ENCODE results near the gene GRM8. TPM values are rescaled to one million over a fixed set of nuclear protein-coding genes. Genes with fewer than 3 reads are reported as not detected.
A peak's percentile ranks its signal among the peaks of the same experiment; 100 is the strongest.

The GRM8 gene
- total and polyA plus RNA-seq, 9 donors = 0.18 to 0.75 (median 0.26) TPM; not detected in 1

DNA sequence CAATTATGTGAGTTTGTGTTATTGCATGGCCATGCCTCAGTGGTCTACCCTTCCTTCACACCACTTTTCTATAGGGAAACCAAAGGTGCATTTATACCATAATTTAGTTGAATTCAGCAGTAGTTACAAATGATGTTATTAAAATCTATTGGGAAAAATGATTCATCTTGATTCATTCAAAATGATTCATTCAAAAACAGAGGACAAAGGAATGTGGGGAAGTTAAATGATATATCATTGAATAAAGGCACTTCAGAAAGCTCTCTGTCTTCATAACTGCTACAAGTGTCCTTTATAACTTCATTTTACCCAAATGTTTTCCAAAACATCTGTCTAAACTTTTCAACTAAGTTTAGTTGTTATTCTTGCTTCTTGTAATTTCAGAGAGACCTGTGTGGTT is 722.9 kb downstream of the GRM8 start:
- no peak for DNase-seq
- no peak overlapping the region for H3K27ac ChIP-seq (ENCODE audit: low read length)
- no peaks in the 10 kb centered on the region for H3K4me1 ChIP-seq (ENCODE audit: control insufficient read depth, insufficient read depth, low read length)
- no peak overlapping the region for H3K4me3 ChIP-seq (ENCODE audit: low read length)
- no peaks in the 10 kb centered on the region for H3K27me3 ChIP-seq (ENCODE audit: control insufficient read depth, insufficient read depth, low read length)
- H3K36me3 ChIP-seq (ENCODE audit: control insufficient read depth, insufficient read depth, low read length) = no peaks in the 10 kb centered on the region
- no peaks in the 10 kb centered on the region for H3K9me3 ChIP-seq (replicated peaks; ENCODE audit: control insufficient read depth, low read depth, low read length)

DNA sequence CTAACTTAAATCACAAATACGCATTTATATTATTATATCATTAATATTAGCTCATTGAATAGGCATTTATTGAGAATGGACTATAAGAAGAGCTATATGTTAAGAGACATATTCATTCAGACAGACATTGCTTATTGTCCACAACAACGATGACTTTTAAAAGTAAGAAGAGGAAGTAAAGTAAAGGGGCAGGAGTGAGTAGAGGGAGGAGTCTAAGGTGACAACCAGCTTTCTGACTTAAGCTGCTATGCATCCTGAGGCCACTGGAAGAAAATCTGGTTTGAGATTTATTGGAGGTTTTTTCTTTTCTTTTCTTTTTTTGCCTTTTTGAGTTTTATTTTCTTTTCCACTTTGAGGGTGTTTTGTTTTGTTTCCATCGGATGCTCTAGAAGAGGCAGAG is 723.5 kb downstream of the GRM8 start:
- Histone ChIP-seq H3K27me3 (ENCODE audit: control insufficient read depth, insufficient read depth, low read length) (no peaks in the 10 kb centered on the region), H3K36me3 (ENCODE audit: control insufficient read depth, insufficient read depth, low read length) (no peaks in the 10 kb centered on the region), H3K9me3 (replicated peaks; ENCODE audit: control insufficient read depth, low read depth, low read length) (no peaks in the 10 kb centered on the region), H3K4me1 (ENCODE audit: control insufficient read depth, insufficient read depth, low read length) (no peaks in the 10 kb centered on the region), H3K4me3 (ENCODE audit: low read length) (no peak overlapping the region), H3K27ac (ENCODE audit: low read length) (no peak overlapping the region)
- no peak for DNase-seq
- no CpG with 5 or more reads among the region's 3 CpGs for WGBS (ENCODE audit: insufficient coverage)

DNA sequence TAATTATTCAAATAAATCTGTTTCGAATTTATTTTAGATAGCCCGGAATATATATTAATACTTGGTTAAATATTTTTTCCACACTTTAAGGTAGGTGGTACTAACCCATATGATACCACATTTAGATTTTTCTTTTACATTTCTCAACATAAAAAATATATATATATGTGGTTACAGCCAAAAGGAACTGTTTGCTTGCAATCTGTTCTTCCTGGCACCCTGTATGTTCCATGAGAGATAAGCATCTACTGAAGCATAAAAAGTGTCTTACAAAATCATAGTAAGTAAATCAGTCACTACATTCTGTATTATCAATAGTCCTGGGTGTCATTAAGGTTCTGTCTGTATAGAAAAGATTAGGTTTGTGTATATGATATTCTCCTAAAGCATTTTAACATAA is 726.8 kb downstream of the GRM8 start:
- no peak for DNase-seq
- Histone ChIP-seq H3K27ac (ENCODE audit: low read length) (no peak overlapping the region), H3K36me3 (ENCODE audit: control insufficient read depth, insufficient read depth, low read length) (no peaks in the 10 kb centered on the region), H3K4me3 (ENCODE audit: low read length) (no peak overlapping the region), H3K9me3 (replicated peaks; ENCODE audit: control insufficient read depth, low read depth, low read length) (no peaks in the 10 kb centered on the region), H3K4me1 (ENCODE audit: control insufficient read depth, insufficient read depth, low read length) (no peaks in the 10 kb centered on the region), H3K27me3 (ENCODE audit: control insufficient read depth, insufficient read depth, low read length) (no peaks in the 10 kb centered on the region)
- WGBS (ENCODE audit: insufficient coverage) = no CpG with 5 or more reads among the region's 2 CpGs

DNA sequence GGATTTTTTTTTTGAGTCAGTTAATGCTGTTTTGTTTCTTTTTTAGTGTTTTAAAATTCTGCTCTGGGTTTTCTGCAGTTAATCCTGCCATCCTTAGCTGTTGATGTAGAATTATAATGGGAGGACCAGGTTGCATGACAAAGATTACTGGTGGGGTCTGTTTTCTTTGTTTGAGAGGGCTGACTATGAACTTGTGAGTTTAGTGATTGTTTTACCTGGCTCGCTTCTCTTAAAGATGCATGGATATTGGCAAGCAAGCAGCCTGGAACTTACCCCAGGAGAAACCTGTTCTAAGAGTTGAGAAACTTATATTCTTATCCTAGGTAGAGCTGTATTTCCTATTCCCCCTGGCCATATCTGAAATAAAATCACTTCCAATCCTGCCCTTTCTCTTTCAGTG is 727.8 kb downstream of the GRM8 start:
- no CpG with 5 or more reads among the region's 1 CpG for WGBS (ENCODE audit: insufficient coverage)
- Histone ChIP-seq H3K4me1 (ENCODE audit: control insufficient read depth, insufficient read depth, low read length) (no peaks in the 10 kb centered on the region), H3K4me3 (ENCODE audit: low read length) (no peak overlapping the region), H3K27ac (ENCODE audit: low read length) (no peak overlapping the region), H3K9me3 (replicated peaks; ENCODE audit: control insufficient read depth, low read depth, low read length) (no peaks in the 10 kb centered on the region), H3K36me3 (ENCODE audit: control insufficient read depth, insufficient read depth, low read length) (no peaks in the 10 kb centered on the region), H3K27me3 (ENCODE audit: control insufficient read depth, insufficient read depth, low read length) (no peaks in the 10 kb centered on the region)
- DNase-seq = no peak

DNA sequence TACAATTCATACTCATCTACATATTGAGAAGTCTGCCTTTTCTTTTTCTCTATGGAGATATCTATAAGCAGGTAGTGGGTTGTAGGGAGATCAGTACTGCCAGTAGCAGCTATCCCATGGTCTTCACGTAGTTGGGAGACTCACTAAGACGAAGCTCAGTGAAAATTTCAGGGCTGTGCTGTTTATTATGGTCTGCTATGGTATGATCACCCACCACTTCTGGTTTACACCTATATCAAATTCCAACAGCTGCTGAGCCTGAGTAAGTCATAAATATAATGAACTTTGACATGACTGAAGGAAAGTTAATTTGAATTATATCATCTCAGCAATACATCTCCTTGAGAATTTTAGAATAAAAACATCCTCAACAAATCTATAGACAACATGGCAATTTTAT is 741.7 kb downstream of the GRM8 start:
- H3K27ac ChIP-seq (ENCODE audit: low read length) = no peak overlapping the region
- no peaks in the 10 kb centered on the region for H3K27me3 ChIP-seq (ENCODE audit: control insufficient read depth, insufficient read depth, low read length)
- no peak for DNase-seq
- no peaks in the 10 kb centered on the region for H3K4me1 ChIP-seq (ENCODE audit: control insufficient read depth, insufficient read depth, low read length)
- H3K9me3 ChIP-seq (replicated peaks; ENCODE audit: control insufficient read depth, low read depth, low read length) = no peaks in the 10 kb centered on the region
- no peak overlapping the region for H3K4me3 ChIP-seq (ENCODE audit: low read length)
- no peaks in the 10 kb centered on the region for H3K36me3 ChIP-seq (ENCODE audit: control insufficient read depth, insufficient read depth, low read length)
- no CpG with 5 or more reads among the region's 2 CpGs for WGBS (ENCODE audit: insufficient coverage)

DNA sequence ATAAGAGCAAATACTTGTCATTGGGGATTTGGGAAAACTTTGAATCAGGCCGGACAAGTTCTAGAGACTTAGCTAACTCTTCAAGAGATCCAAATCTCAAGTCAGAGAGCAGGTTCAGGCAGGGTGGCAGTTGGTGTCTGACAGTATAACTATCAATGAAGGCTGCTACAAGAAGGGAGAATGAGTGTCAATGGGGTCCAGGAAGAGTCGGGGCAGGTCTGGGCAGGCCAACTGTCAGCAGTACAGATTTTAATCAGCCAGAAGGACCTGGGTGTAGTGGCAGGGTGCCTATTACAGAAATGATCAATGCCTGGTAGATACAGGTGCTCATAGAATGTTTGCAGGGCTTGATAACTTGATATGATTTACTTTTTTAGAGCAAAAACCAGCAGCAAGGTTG is 751.1 kb downstream of the GRM8 start:
- DNase-seq = no peak
- H3K27me3 ChIP-seq (ENCODE audit: control insufficient read depth, insufficient read depth, low read length) = no peaks in the 10 kb centered on the region
- no peaks in the 10 kb centered on the region for H3K36me3 ChIP-seq (ENCODE audit: control insufficient read depth, insufficient read depth, low read length)
- no peaks in the 10 kb centered on the region for H3K9me3 ChIP-seq (replicated peaks; ENCODE audit: control insufficient read depth, low read depth, low read length)
- no peak overlapping the region for H3K27ac ChIP-seq (ENCODE audit: low read length)
- no peak overlapping the region for H3K4me3 ChIP-seq (ENCODE audit: low read length)
- 90% methylated on average over 1 of the region's 2 CpGs for WGBS (ENCODE audit: insufficient coverage)
- no peaks in the 10 kb centered on the region for H3K4me1 ChIP-seq (ENCODE audit: control insufficient read depth, insufficient read depth, low read length)

DNA sequence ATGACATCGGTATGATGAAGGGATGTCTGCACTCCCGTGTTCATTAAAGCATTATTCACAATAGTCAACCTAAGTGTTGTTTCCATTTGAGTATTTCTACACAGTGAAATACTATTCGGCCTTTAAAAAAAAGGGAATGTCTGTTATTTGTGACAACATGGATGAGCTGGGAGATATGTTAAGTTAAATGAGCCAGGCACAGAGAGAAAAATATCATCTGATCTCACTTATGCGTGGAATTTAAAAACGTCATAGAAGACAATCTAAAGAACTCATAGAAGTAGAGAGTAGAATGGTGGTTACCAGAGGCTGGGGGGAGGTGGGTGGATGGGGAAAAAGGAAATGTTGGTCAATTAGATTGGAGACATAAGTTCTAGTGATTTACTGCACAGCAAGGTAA is 753.3 kb downstream of the GRM8 start:
- DNase-seq = no peak
- Histone ChIP-seq H3K27ac (ENCODE audit: low read length) (no peak overlapping the region), H3K9me3 (replicated peaks; ENCODE audit: control insufficient read depth, low read depth, low read length) (no peaks in the 10 kb centered on the region), H3K36me3 (ENCODE audit: control insufficient read depth, insufficient read depth, low read length) (no peaks in the 10 kb centered on the region), H3K27me3 (ENCODE audit: control insufficient read depth, insufficient read depth, low read length) (no peaks in the 10 kb centered on the region), H3K4me1 (ENCODE audit: control insufficient read depth, insufficient read depth, low read length) (no peaks in the 10 kb centered on the region), H3K4me3 (ENCODE audit: low read length) (no peak overlapping the region)
- WGBS (ENCODE audit: insufficient coverage) = 75% methylated on average over 2 of the region's 5 CpGs

DNA sequence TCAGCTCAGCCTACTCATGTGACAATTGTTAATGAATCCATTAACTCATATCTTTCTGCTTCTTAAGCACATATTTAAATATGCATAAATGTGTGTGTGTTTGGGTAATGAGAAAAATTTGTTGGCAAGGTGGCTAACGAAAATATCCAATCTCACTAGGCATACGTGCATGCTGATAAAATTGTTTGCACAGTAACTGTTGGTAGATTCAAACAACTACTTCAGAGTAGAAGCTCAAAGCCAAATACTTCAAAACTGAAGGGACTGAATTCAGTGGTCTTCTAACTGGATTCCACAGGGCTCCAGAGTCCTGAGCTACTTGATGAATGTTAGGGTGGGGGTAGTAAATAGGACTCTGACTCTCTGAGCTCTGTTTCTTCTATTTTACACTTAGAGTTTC is 757.0 kb downstream of the GRM8 start:
- no peak overlapping the region for H3K27ac ChIP-seq (ENCODE audit: low read length)
- no CpG with 5 or more reads among the region's 2 CpGs for WGBS (ENCODE audit: insufficient coverage)
- H3K4me3 ChIP-seq (ENCODE audit: low read length) = no peak overlapping the region
- H3K27me3 ChIP-seq (ENCODE audit: control insufficient read depth, insufficient read depth, low read length) = no peaks in the 10 kb centered on the region
- H3K4me1 ChIP-seq (ENCODE audit: control insufficient read depth, insufficient read depth, low read length) = no peaks in the 10 kb centered on the region
- no peaks in the 10 kb centered on the region for H3K36me3 ChIP-seq (ENCODE audit: control insufficient read depth, insufficient read depth, low read length)
- H3K9me3 ChIP-seq (replicated peaks; ENCODE audit: control insufficient read depth, low read depth, low read length) = no peaks in the 10 kb centered on the region
- DNase-seq = no peak

DNA sequence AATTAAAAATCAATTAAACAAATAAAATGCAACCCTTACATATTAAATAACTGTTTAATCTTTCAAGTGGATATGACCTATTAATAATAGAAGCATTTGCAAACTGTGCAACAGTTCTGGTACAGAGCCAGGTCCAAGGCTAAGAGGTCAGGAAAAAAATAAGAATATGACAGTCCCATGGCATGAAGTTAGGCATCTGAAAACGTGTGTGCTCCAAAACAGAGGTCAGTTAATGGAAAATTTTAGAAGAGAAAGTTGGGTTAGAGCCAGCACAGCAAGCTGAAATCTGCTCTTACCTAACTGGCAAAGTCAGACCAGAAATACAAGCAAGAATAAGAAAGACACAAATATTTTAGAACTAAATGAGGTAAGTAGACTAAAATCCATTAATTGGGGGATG is 757.7 kb downstream of the GRM8 start:
- Histone ChIP-seq H3K4me1 (ENCODE audit: control insufficient read depth, insufficient read depth, low read length) (no peaks in the 10 kb centered on the region), H3K4me3 (ENCODE audit: low read length) (no peak overlapping the region), H3K27me3 (ENCODE audit: control insufficient read depth, insufficient read depth, low read length) (no peaks in the 10 kb centered on the region), H3K9me3 (replicated peaks; ENCODE audit: control insufficient read depth, low read depth, low read length) (no peaks in the 10 kb centered on the region), H3K36me3 (ENCODE audit: control insufficient read depth, insufficient read depth, low read length) (no peaks in the 10 kb centered on the region), H3K27ac (ENCODE audit: low read length) (no peak overlapping the region)
- WGBS (ENCODE audit: insufficient coverage) = 13% methylated on average over 1 of the region's 1 CpG
- peak; percentile 7 for DNase-seq

DNA sequence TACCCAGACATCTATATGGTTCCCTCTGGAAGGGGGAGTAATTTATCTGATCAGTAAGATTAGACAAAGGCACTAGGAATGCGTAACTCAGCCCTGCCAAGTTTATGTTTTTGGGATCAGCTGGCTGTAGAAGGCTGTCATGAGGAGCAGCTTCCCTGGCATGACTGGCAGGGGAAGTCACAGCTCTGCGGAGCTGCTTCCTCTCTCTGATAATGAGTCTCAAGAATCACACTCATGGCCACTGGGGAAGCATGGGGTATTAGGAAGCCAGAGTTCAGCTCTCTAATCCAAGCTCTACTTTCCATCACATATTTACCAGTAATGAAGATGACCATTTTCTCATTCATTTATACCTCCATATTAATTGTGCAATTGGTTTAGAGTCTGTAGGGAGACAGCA is 758.9 kb downstream of the GRM8 start:
- no peaks in the 10 kb centered on the region for H3K4me1 ChIP-seq (ENCODE audit: control insufficient read depth, insufficient read depth, low read length)
- no CpG with 5 or more reads among the region's 2 CpGs for WGBS (ENCODE audit: insufficient coverage)
- no peak overlapping the region for H3K27ac ChIP-seq (ENCODE audit: low read length)
- no peak for DNase-seq
- no peaks in the 10 kb centered on the region for H3K9me3 ChIP-seq (replicated peaks; ENCODE audit: control insufficient read depth, low read depth, low read length)
- H3K4me3 ChIP-seq (ENCODE audit: low read length) = no peak overlapping the region
- no peaks in the 10 kb centered on the region for H3K27me3 ChIP-seq (ENCODE audit: control insufficient read depth, insufficient read depth, low read length)
- no peaks in the 10 kb centered on the region for H3K36me3 ChIP-seq (ENCODE audit: control insufficient read depth, insufficient read depth, low read length)

DNA sequence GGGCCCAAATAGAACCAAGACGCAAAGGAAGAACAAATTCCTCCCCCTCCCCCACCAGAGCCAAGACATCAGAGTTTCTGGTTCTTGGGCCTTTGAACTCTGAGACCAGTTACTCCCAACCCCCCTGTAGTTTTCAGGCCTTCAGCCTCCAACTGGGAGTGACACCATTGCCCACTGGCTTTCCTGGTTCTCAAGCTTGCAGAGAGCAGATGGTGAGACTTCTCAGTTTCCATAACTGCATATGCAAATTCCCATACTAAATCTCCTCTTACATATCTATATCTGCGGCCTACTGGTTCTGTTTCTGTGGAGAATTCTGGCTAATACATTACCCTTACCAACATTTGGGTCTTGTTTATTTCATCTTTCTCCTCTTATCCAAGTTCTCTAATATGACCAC is 762.9 kb downstream of the GRM8 start:
- H3K4me3 ChIP-seq (ENCODE audit: low read length) = no peak overlapping the region
- H3K9me3 ChIP-seq (replicated peaks; ENCODE audit: control insufficient read depth, low read depth, low read length) = no peaks in the 10 kb centered on the region
- H3K36me3 ChIP-seq (ENCODE audit: control insufficient read depth, insufficient read depth, low read length) = no peaks in the 10 kb centered on the region
- 92% methylated on average over 2 of the region's 2 CpGs for WGBS (ENCODE audit: insufficient coverage)
- H3K27me3 ChIP-seq (ENCODE audit: control insufficient read depth, insufficient read depth, low read length) = no peaks in the 10 kb centered on the region
- no peaks in the 10 kb centered on the region for H3K4me1 ChIP-seq (ENCODE audit: control insufficient read depth, insufficient read depth, low read length)
- DNase-seq = no peak
- no peak overlapping the region for H3K27ac ChIP-seq (ENCODE audit: low read length)

All from muscle of leg (tissue), 11 donors.